Measurements from ENCODE around the gene TFEC. TPM values are rescaled to one million over a fixed set of nuclear protein-coding genes. Genes with fewer than 3 reads are reported as not detected.

TFEC gene
- total and polyA plus RNA-seq, 2 donors (not counting 3 experiments of a cell fraction or from before 2014, with no cell fraction given), result 3.6 to 7.9 TPM

- no peak for FAIRE-seq
- peak; percentile 50 for DNase-seq (ENCODE audit: low read depth, low spot score)
- CTCF ChIA-PET, result interaction anchor here (0.7 to 1.9 kb wide), 3 partner anchors 9 to 10 kb away, joined by 3 to 5 read pairs (median 3); no protein-coding TSS in a partner anchor
Observed at GRCh38 chr7:115924411-115924810, 106.2 kb downstream of the TFEC start.

More at GRCh38 chr7:115924411-115924810, 106.2 kb downstream of the TFEC start:
- H3K4me1 ChIP-seq (ENCODE audit: control insufficient read depth, extremely low read depth, insufficient read depth, low read length), result no peaks in the 10 kb centered on the region
- dilution Hi-C loops (cut with MboI; ENCODE audit: extremely low pct_ligation_motif_present, low sequenced_read_pairs), result no loop called here
- no peaks in the 10 kb centered on the region for H3K27me3 ChIP-seq (ENCODE audit: control insufficient read depth in 2 of 2, insufficient read depth in 2 of 2, low read length in 2 of 2)
- no peak overlapping the region for H3K4me2 ChIP-seq (ENCODE audit: insufficient read depth, low read length)
- no peaks in the 10 kb centered on the region for H3K79me2 ChIP-seq (ENCODE audit: control insufficient read depth, insufficient read depth, low read length)
- no peaks in the 10 kb centered on the region for H4K20me1 ChIP-seq (replicated peaks; ENCODE audit: control insufficient read depth, extremely low read depth, insufficient read depth, low read length)
- no peak overlapping the region for H3K9ac ChIP-seq (replicated peaks; ENCODE audit: extremely low read depth, insufficient read depth, low read length)
- no peaks in the 10 kb centered on the region for H3K36me3 ChIP-seq (ENCODE audit: control insufficient read depth in 2 of 2, extremely low read depth in 1 of 2, insufficient read depth in 2 of 2, low read length in 2 of 2)
- no peak overlapping the region for H3K27ac ChIP-seq (ENCODE audit: insufficient read depth, low read depth, low read length)
- no peaks in the 10 kb centered on the region for H3K9me3 ChIP-seq (replicated peaks; ENCODE audit: control insufficient read depth, insufficient read depth, low read length)
- TF ChIP-seq POLR2A (IDR thresholded peaks at IDR 0.05; ENCODE audit: low read depth, low read length), result no peak
- no peak for TF ChIP-seq JUN (IDR thresholded peaks at IDR 0.05; ENCODE audit: borderline replicate concordance, insufficient read depth, insufficient read length, low read depth)
- TF ChIP-seq, protein P1, sequence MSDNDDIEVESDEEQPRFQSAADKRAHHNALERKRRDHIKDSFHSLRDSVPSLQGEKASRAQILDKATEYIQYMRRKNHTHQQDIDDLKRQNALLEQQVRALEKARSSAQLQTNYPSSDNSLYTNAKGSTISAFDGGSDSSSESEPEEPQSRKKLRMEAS (IDR thresholded peaks at IDR 0.05; ENCODE audit: insufficient read depth, insufficient read length), result no peak
- no peak for TF ChIP-seq FOS (IDR thresholded peaks at IDR 0.05; ENCODE audit: borderline replicate concordance, insufficient read depth, low read length)
- TF ChIP-seq EZH2 (IDR thresholded peaks at IDR 0.05; ENCODE audit: borderline replicate concordance, low read depth, low read length, severe bottlenecking), result no peak
- TF ChIP-seq, protein P2, sequence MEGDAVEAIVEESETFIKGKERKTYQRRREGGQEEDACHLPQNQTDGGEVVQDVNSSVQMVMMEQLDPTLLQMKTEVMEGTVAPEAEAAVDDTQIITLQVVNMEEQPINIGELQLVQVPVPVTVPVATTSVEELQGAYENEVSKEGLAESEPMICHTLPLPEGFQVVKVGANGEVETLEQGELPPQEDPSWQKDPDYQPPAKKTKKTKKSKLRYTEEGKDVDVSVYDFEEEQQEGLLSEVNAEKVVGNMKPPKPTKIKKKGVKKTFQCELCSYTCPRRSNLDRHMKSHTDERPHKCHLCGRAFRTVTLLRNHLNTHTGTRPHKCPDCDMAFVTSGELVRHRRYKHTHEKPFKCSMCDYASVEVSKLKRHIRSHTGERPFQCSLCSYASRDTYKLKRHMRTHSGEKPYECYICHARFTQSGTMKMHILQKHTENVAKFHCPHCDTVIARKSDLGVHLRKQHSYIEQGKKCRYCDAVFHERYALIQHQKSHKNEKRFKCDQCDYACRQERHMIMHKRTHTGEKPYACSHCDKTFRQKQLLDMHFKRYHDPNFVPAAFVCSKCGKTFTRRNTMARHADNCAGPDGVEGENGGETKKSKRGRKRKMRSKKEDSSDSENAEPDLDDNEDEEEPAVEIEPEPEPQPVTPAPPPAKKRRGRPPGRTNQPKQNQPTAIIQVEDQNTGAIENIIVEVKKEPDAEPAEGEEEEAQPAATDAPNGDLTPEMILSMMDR (IDR thresholded peaks at IDR 0.05; ENCODE audit: extremely low read depth in 1 of 2, insufficient read depth in 1 of 2, low read depth in 1 of 2, low read length in 2 of 2), result no peak
- no peak for TF ChIP-seq GATA2 (IDR thresholded peaks at IDR 0.05; ENCODE audit: insufficient read depth, insufficient read length, low read depth, low read length)
- TF ChIP-seq MYC (IDR thresholded peaks at IDR 0.05; ENCODE audit: low read depth, low read length), result no peak
- TF ChIP-seq POLR2AphosphoS5 (IDR thresholded peaks at IDR 0.05; ENCODE audit: insufficient read depth, low read depth, low read length), result no peak
- H2AFZ ChIP-seq (ENCODE audit: low read depth, low read length), result no peak overlapping the region
- no peak overlapping the region for H3K4me3 ChIP-seq (replicated peaks in 1 of 3; ENCODE audit: insufficient read depth in 1 of 3, low read depth in 1 of 3, low read length in 3 of 3)
- intact Hi-C loops (cut with micrococcal nuclease), result no loop called here
- POLR2A ChIA-PET, result no interaction called here
- no peaks in the 10 kb centered on the region for H3K9me1 ChIP-seq (replicated peaks; ENCODE audit: control insufficient read depth, extremely low read depth, insufficient read depth, low read length)
- BruUV-seq (replicated peaks), result no TSS peak
